Dermis blood vessel endothelial cell (primary cell): ENCODE results near the gene C1orf167. TPM values are rescaled to one million over a fixed set of nuclear protein-coding genes. Genes with fewer than 3 reads are reported as not detected.
A peak's percentile ranks its signal among the peaks of the same experiment; 100 is the strongest.

Source experiments
- DNase-seq: peaks from one replicate; pipeline ENCODE4 v3.0.0; 2010
- total RNA-seq: library from RNA; depleted of rRNA; stranded (reverse); fragments of >200 nt; gene quantifications from 2 replicates; pipeline ENCODE4 v1.2.3, GENCODE V29; 2014

C1orf167 gene
- total RNA-seq, 1 donor from 2014 or later: not detected

- DNase-seq: peak; percentile 77
These were observed 76.6 kb downstream of the C1orf167 start for GRCh38 chr1:11838349-11839272.

Other genes starting within 250 kb of the C1orf167 start
- gene FBXO2, start 107.8 kb upstream of the C1orf167 start, total RNA-seq: 1.7 and 1.9 TPM in 2 replicates
- 7.3 and 15.8 TPM in 2 replicates for gene FBXO44, start 107.3 kb upstream of the C1orf167 start, total RNA-seq
- gene FBXO6, start 98.0 kb upstream of the C1orf167 start, total RNA-seq: 1.4 and 3.6 TPM in 2 replicates
- gene MAD2L2, start 81.0 kb upstream of the C1orf167 start, total RNA-seq: 34.9 and 45.3 TPM in 2 replicates
- 0.14 and 0.17 TPM in 2 replicates for gene DRAXIN, start 70.5 kb upstream of the C1orf167 start, total RNA-seq
- gene AGTRAP, start 26.1 kb upstream of the C1orf167 start, total RNA-seq: 47.5 and 57.1 TPM in 2 replicates
- 46.3 and 52.4 TPM in 2 replicates for gene MTHFR, start 43.8 kb downstream of the C1orf167 start, total RNA-seq
- gene CLCN6, start 44.0 kb downstream of the C1orf167 start, total RNA-seq: 13.9 and 19.9 TPM in 2 replicates
- not detected in 2 replicates for gene NPPA, start 85.6 kb downstream of the C1orf167 start, total RNA-seq
- not detected in 2 replicates for gene NPPB, start 96.8 kb downstream of the C1orf167 start, total RNA-seq
- 87.1 and 117 TPM in 2 replicates for gene KIAA2013, start 164.2 kb downstream of the C1orf167 start, total RNA-seq
- 242 and 359 TPM in 2 replicates for gene PLOD1, start 172.5 kb downstream of the C1orf167 start, total RNA-seq
- gene MFN2, start 218.3 kb downstream of the C1orf167 start, total RNA-seq: 61.1 and 95.3 TPM in 2 replicates